Caco-2 (cell line): ENCODE measurements around the gene CPAMD8. TPM values are rescaled to one million over a fixed set of nuclear protein-coding genes. Genes with fewer than 3 reads are reported as not detected.
A peak's percentile ranks its signal among the peaks of the same experiment; 100 is the strongest.

Experiments used
- BruUV-seq: library from RNA; stranded (reverse); fragments of 400-500 nt; replicated peaks from 2 replicates; lab custom pipeline; 2021; lab: Mats Ljungman, UMichigan
- CTCF ChIA-PET: fragments of 300-600 bp; sonication (Branson Sonifier 250); formaldehyde crosslinking; loops from one replicate; lab custom pipeline; 2022; ENCODE audit warnings: antibody characterized with exemption; lab: Charles Lee
- POLR2A ChIA-PET: fragments of 300-600 bp; sonication (Branson Sonifier 250); formaldehyde crosslinking; loops from one replicate; lab custom pipeline; 2022; ENCODE audit warnings: antibody characterized with exemption; lab: Charles Lee
- DNase-seq, 2 experiments: peaks; one replicate each; pipeline versions ENCODE4 v3.0.0 to v3.0.0-alpha.2; 2020 to 2022
- H3K27me3 ChIP-seq: replicated peaks from 2 replicates; pipeline ENCODE4 v1.6.0; 2011; ENCODE audit warnings: low read length; ENCODE audit not compliant: control insufficient read depth, insufficient read depth
- H3K36me3 ChIP-seq: 2 replicates; pipeline ENCODE4 v1.5.1; 2011; ENCODE audit warnings: low read length; ENCODE audit not compliant: control insufficient read depth, insufficient read depth
- H3K4me1 ChIP-seq: fragments of 250-450 bp; sonication (Bioruptor Pico); 2 replicates; pipeline ENCODE4 v1.5.1; 2020; ENCODE audit warnings: mild to moderate bottlenecking
- H3K4me3 ChIP-seq: 2 replicates; pipeline ENCODE4 v1.5.1; 2011; ENCODE audit warnings: low read depth, mild to moderate bottlenecking, control low read depth, low read length
- H3K9me3 ChIP-seq: fragments of 250-450 bp; sonication (Bioruptor Pico); 2 replicates; pipeline ENCODE4 v1.5.1; 2020; ENCODE audit warnings: mild to moderate bottlenecking, moderate library complexity
- H3K27ac Mint-ChIP-seq: one replicate; pipeline ENCODE4 v1.8.0; 2022; ENCODE audit warnings: mixed read lengths; ENCODE audit not compliant: unreplicated experiment
- H3K27me3 Mint-ChIP-seq: one replicate; pipeline ENCODE4 v1.8.0; 2022; ENCODE audit warnings: mixed read lengths; ENCODE audit not compliant: insufficient read depth, unreplicated experiment
- H3K36me3 Mint-ChIP-seq: one replicate; pipeline ENCODE4 v1.8.0; 2022; ENCODE audit warnings: mild to moderate bottlenecking, mixed read lengths; ENCODE audit not compliant: insufficient read depth, unreplicated experiment
- H3K4me1 Mint-ChIP-seq: one replicate; pipeline ENCODE4 v1.8.0; 2022; ENCODE audit warnings: low read depth, mixed read lengths; ENCODE audit not compliant: unreplicated experiment
- H3K4me3 Mint-ChIP-seq: one replicate; pipeline ENCODE4 v1.8.0; 2022; ENCODE audit warnings: mild to moderate bottlenecking, moderate library complexity, mixed read lengths; ENCODE audit not compliant: unreplicated experiment
- H3K9me3 Mint-ChIP-seq: one replicate; pipeline ENCODE4 v1.8.0; 2022; ENCODE audit warnings: mixed read lengths; ENCODE audit not compliant: unreplicated experiment
- intact Hi-C: fragments of 100-400 bp; cut with micrococcal nuclease; formaldehyde crosslinking; loops from one replicate; pipeline ENCODE4 v1.10.0; 2022; ENCODE audit not compliant: unreplicated experiment
- total RNA-seq: library from RNA; stranded (reverse); gene quantifications from 2 replicates; pipeline ENCODE4 v1.2.3, GENCODE V29; 2022
- TF ChIP-seq, protein P1 (sequence below), 2 experiments: fragments of 200-600 bp in 1 of 2; IDR thresholded peaks; 1 replicate in 1 of 2; 2 replicates in 1 of 2; pipeline versions ENCODE4 v1.5.1 to v1.8.0; 2011 to 2022; ENCODE audit warnings: antibody characterized with exemption in 1 of 2, control low read depth in 1 of 2, inconsistent platforms in 1 of 2, low read depth in 1 of 2, low read length in 1 of 2, mild to moderate bottlenecking in 1 of 2, moderate library complexity in 1 of 2; ENCODE audit not compliant: insufficient read depth in 1 of 2, severe bottlenecking in 1 of 2, unreplicated experiment in 1 of 2

CPAMD8 gene
- total RNA-seq, 1 experiment from 2014 or later = 1.1 TPM

DNA sequence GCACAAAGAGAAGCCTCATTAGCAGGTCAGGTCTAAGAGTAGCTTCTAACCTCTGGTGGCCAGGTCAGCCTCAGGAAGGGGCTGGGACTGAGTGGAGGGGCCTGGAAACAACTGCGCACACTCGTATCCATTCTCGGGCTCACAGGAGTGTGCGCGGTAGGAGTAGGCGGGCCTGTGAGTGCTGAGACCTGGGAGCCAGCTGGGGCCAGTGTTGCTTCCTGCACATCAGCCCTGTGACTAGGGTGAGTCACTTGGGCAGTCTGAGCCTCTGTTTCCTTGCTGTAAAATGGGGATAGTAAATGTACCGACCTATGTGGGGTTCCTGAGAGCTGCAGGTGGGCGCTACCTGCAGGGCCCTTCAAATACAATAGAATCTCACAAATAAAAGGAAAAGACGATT is 170.5 kb downstream of the CPAMD8 start:
- H3K36me3 ChIP-seq = peaks cover 3% of the 10 kb centered on the region; the same call in 1 of the 2 replicates
- CTCF ChIA-PET = no interaction called here

DNA sequence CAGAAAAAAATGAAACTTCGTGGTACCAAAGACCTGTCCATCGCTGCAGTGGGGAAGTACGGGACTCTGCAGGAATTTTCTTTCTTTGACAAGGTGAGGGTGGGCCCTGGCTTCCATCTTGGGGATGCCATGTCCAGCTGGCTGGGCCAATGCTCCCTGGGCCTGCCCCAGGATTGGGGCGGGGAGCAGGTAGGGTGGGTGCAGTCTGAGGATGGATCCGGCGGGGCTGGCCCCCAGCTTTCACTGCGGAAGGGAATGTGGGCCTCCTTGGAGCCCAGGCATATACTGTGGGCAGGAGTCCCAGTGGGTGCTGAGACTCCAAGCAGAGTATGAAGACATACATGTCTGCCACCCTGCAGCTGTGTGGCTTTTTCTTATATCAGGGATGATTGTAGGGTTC is 173.5 kb downstream of the CPAMD8 start:
- H3K4me3 Mint-ChIP-seq = no peak overlapping the region
- POLR2A ChIA-PET = no interaction called here
- H3K4me1 Mint-ChIP-seq = no peaks in the 10 kb centered on the region
- no peak overlapping the region for H3K4me3 ChIP-seq
- DNase-seq = no peak
- TF ChIP-seq, protein P1, sequence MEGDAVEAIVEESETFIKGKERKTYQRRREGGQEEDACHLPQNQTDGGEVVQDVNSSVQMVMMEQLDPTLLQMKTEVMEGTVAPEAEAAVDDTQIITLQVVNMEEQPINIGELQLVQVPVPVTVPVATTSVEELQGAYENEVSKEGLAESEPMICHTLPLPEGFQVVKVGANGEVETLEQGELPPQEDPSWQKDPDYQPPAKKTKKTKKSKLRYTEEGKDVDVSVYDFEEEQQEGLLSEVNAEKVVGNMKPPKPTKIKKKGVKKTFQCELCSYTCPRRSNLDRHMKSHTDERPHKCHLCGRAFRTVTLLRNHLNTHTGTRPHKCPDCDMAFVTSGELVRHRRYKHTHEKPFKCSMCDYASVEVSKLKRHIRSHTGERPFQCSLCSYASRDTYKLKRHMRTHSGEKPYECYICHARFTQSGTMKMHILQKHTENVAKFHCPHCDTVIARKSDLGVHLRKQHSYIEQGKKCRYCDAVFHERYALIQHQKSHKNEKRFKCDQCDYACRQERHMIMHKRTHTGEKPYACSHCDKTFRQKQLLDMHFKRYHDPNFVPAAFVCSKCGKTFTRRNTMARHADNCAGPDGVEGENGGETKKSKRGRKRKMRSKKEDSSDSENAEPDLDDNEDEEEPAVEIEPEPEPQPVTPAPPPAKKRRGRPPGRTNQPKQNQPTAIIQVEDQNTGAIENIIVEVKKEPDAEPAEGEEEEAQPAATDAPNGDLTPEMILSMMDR (IDR thresholded peaks at IDR 0.05; ENCODE audit: insufficient read depth in 1 of 2, low read depth in 1 of 2, low read length in 1 of 2, severe bottlenecking in 1 of 2, unreplicated experiment in 1 of 2) = no peak
- intact Hi-C loops = no loop called here
- no peaks in the 10 kb centered on the region for H3K27me3 ChIP-seq
- peaks cover 72% of the 10 kb centered on the region for H3K36me3 Mint-ChIP-seq
- no peaks in the 10 kb centered on the region for H3K9me3 Mint-ChIP-seq
- CTCF ChIA-PET = no interaction called here
- H3K36me3 ChIP-seq = peaks cover 3% of the 10 kb centered on the region; the same call in 1 of the 2 replicates
- BruUV-seq = no TSS peak
- no peaks in the 10 kb centered on the region for H3K27me3 Mint-ChIP-seq
- no peak overlapping the region for H3K27ac Mint-ChIP-seq
- no peaks in the 10 kb centered on the region for H3K9me3 ChIP-seq
- no peaks in the 10 kb centered on the region for H3K4me1 ChIP-seq

More for the DNA sequence above, 170.5 kb downstream of the CPAMD8 start:
- peaks cover 58% of the 10 kb centered on the region for H3K36me3 Mint-ChIP-seq
- Histone ChIP-seq H3K27me3 (no peaks in the 10 kb centered on the region), H3K4me1 (no peaks in the 10 kb centered on the region), H3K4me3 (no peak overlapping the region), H3K9me3 (no peaks in the 10 kb centered on the region)
- H3K27me3 Mint-ChIP-seq = no peaks in the 10 kb centered on the region
- TSS peak; percentile 22 for BruUV-seq
- POLR2A ChIA-PET = no interaction called here
- intact Hi-C loops = no loop called here
- TF ChIP-seq, protein P1 (IDR thresholded peaks at IDR 0.05; ENCODE audit: insufficient read depth in 1 of 2, low read depth in 1 of 2, low read length in 1 of 2, severe bottlenecking in 1 of 2, unreplicated experiment in 1 of 2) = no peak
- no peaks in the 10 kb centered on the region for H3K4me1 Mint-ChIP-seq
- H3K27ac Mint-ChIP-seq = no peak overlapping the region
- no peaks in the 10 kb centered on the region for H3K9me3 Mint-ChIP-seq
- no peak for DNase-seq
- no peak overlapping the region for H3K4me3 Mint-ChIP-seq

GRCh38 chr19:16851031-16851712 is 175.4 kb downstream of the CPAMD8 start:
- POLR2A ChIA-PET = no interaction called here
- BruUV-seq = no TSS peak

More at GRCh38 chr19:16851031-16851712, 175.4 kb downstream of the CPAMD8 start:
- TF ChIP-seq, protein P1 (IDR thresholded peaks at IDR 0.05; ENCODE audit: insufficient read depth in 1 of 2, low read depth in 1 of 2, low read length in 1 of 2, severe bottlenecking in 1 of 2, unreplicated experiment in 1 of 2) = no peak
- H3K36me3 Mint-ChIP-seq = peaks cover 69% of the 10 kb centered on the region
- H3K27me3 Mint-ChIP-seq = no peaks in the 10 kb centered on the region
- no peak overlapping the region for H3K27ac Mint-ChIP-seq
- DNase-seq = no peak
- no peak overlapping the region for H3K4me3 Mint-ChIP-seq
- intact Hi-C loops = no loop called here
- no peaks in the 10 kb centered on the region for H3K4me1 Mint-ChIP-seq
- no peaks in the 10 kb centered on the region for H3K9me3 Mint-ChIP-seq
- no peaks in the 10 kb centered on the region for H3K4me1 ChIP-seq
- H3K36me3 ChIP-seq = peaks cover 3% of the 10 kb centered on the region; the same call in 1 of the 2 replicates
- no peaks in the 10 kb centered on the region for H3K27me3 ChIP-seq
- CTCF ChIA-PET = no interaction called here
- H3K9me3 ChIP-seq = no peaks in the 10 kb centered on the region
- H3K4me3 ChIP-seq = no peak overlapping the region
